ENCODE data around the gene NUDT16L1.

- TF ChIP-seq CTCF (conservative IDR thresholded peaks at IDR 0.05; ENCODE audit: low read length): no peak
- TF ChIP-seq EZH2phosphoT487 (IDR thresholded peaks at IDR 0.05; ENCODE audit: borderline replicate concordance, low read depth, low read length): no peak
These were observed 37.6 kb upstream of the NUDT16L1 start for GRCh38 chr16:4655801-4656200.
